BJ (cell line): ENCODE measurements around the gene RNASEH2B. TPM values are rescaled to one million over a fixed set of nuclear protein-coding genes. Genes with fewer than 3 reads are reported as not detected.

Source experiments
- CTCF ChIA-PET: fragments of 350-600 bp; formaldehyde crosslinking; extraction: SDS; loops from one replicate; lab custom pipeline; 2021; ENCODE audit warnings: antibody characterized with exemption, inconsistent platforms; lab: Yijun Ruan, JAX
- POLR2A ChIA-PET: fragments of 300-600 bp; sonication (Branson Sonifier 250); formaldehyde crosslinking; extraction: SDS; loops from one replicate; lab custom pipeline; 2021; ENCODE audit warnings: antibody characterized with exemption; lab: Charles Lee
- DNase-seq: peaks from one replicate; pipeline ENCODE4 v3.0.0-alpha.2; 2011; ENCODE audit warnings: low read depth
- H3K27me3 ChIP-seq: 2 replicates; pipeline ENCODE4 v1.6.0; 2011; ENCODE audit warnings: low read length; ENCODE audit not compliant: control insufficient read depth, insufficient read depth
- H3K36me3 ChIP-seq: 2 replicates; pipeline ENCODE4 v1.5.1; 2011; ENCODE audit warnings: low read length; ENCODE audit not compliant: control insufficient read depth, insufficient read depth
- H3K4me3 ChIP-seq: 2 replicates; pipeline ENCODE4 v1.5.1; 2011; ENCODE audit warnings: low read depth, mild to moderate bottlenecking, control low read depth, low read length
- CTCF ChIP-seq: IDR thresholded peaks from 2 replicates; pipeline ENCODE4 v1.5.1; 2011; ENCODE audit warnings: low read depth, mild to moderate bottlenecking, control low read depth, inconsistent platforms, low read length, moderate library complexity; ENCODE audit not compliant: insufficient read depth
- polyA plus RNA-seq: library from polyadenylated mRNA; depleted of rRNA; stranded (reverse); fragments of >200 nt; gene quantifications from 2 replicates; pipeline ENCODE4 v1.2.3, GENCODE V29; 2011

The RNASEH2B gene
- polyA plus RNA-seq, 1 experiment, result 11.3 TPM

- no peaks in the 10 kb centered on the region for H3K36me3 ChIP-seq
- no peak for TF ChIP-seq CTCF
- DNase-seq, result no peak
- CTCF ChIA-PET, result interaction anchor here (1.6 kb wide), 1 partner anchor 39 kb away, joined by 5 read pairs; no protein-coding TSS in a partner anchor
- H3K4me3 ChIP-seq, result no peak overlapping the region
- no peaks in the 10 kb centered on the region for H3K27me3 ChIP-seq
- POLR2A ChIA-PET, result no interaction called here
These were observed 41.8 kb downstream of the RNASEH2B start for GRCh38 chr13:50951366-50951765.

- TF ChIP-seq CTCF, result no peak
- DNase-seq, result no peak
- POLR2A ChIA-PET, result interaction anchor here (0.6 kb wide), 1 partner anchor 841 kb away, joined by 6 read pairs; no protein-coding TSS in a partner anchor
- no peaks in the 10 kb centered on the region for H3K36me3 ChIP-seq
- CTCF ChIA-PET, result no interaction called here
- no peaks in the 10 kb centered on the region for H3K27me3 ChIP-seq
- no peak overlapping the region for H3K4me3 ChIP-seq
These were observed 45.6 kb downstream of the RNASEH2B start for GRCh38 chr13:50955241-50955640.

- no peaks in the 10 kb centered on the region for H3K27me3 ChIP-seq
- ChIA-PET CTCF (no interaction called here), POLR2A (no interaction called here)
- no peak for DNase-seq
- TF ChIP-seq CTCF, result no peak
- no peaks in the 10 kb centered on the region for H3K36me3 ChIP-seq
- H3K4me3 ChIP-seq, result no peak overlapping the region
These were observed 46.2 kb downstream of the RNASEH2B start for GRCh38 chr13:50955798-50956197.

- Histone ChIP-seq H3K27me3 (no peaks in the 10 kb centered on the region), H3K36me3 (no peaks in the 10 kb centered on the region), H3K4me3 (no peak overlapping the region)
- ChIA-PET POLR2A (no interaction called here), CTCF (no interaction called here)
- TF ChIP-seq CTCF, result no peak
- no peak for DNase-seq
These were observed 48.0 kb downstream of the RNASEH2B start for GRCh38 chr13:50957620-50958019.

GRCh38 chr13:50969691-50970090 lies 60.1 kb downstream of the RNASEH2B start:
- ChIA-PET POLR2A (no interaction called here), CTCF (no interaction called here)
- Histone ChIP-seq H3K27me3 (no peaks in the 10 kb centered on the region), H3K36me3 (0 out of 2 replicates have a peak, but pooled peaks cover 1% of the 10 kb centered on the region), H3K4me3 (no peak overlapping the region)
- no peak for DNase-seq
- TF ChIP-seq CTCF, result no peak
